ENCODE measurements around the gene SLC38A7.
"Not testable (repeated sequence)": the region's sequence is repeated elsewhere in the genome, so short reads cannot be mapped to it uniquely, and the experiment has no call there.

SLC38A7 gene

DNA sequence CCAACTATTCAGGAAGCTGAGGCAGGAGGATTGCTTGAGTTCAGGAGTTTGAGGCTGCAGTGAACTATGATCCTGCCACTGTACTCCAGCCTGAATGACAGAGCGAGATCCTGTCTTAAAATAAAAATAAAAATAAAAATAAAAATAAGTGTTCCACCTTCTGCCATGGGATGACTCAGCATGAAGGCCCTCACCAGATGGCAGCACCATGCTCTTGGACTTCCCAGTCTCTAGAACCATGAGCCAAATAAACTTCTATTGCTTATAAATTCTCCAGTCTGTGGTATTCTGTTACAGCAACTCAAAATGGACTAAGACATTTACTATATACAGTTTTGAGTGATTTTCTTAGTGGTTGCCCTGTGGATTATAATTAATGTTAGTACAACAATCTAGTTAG, 7.9 kb upstream of the SLC38A7 start:
- H3K4ac ChIP-seq (ENCODE audit: low read depth in 1 of 2, low read length in 2 of 2): no peak overlapping the region
- H3K14ac ChIP-seq (ENCODE audit: low read length in 2 of 2): no peak overlapping the region
- no peak overlapping the region for H4K91ac ChIP-seq (ENCODE audit: low read length)
- no peak overlapping the region for H3K4me3 ChIP-seq (ENCODE audit: insufficient read depth in 1 of 2, low read depth in 1 of 2, low read length in 2 of 2)
- no peak for DNase-seq
- H2AFZ ChIP-seq (ENCODE audit: low read depth, low read length): no peak overlapping the region
- H2BK120ac ChIP-seq (ENCODE audit: low read depth, low read length): no peak overlapping the region
- no peak overlapping the region for H3K18ac ChIP-seq (ENCODE audit: low read depth in 1 of 2, low read length in 2 of 2)
- no peaks in the 10 kb centered on the region for H3K79me1 ChIP-seq (replicated peaks; ENCODE audit: low read length, poor library complexity, severe bottlenecking)
- no CpG with 5 or more reads among the region's 1 CpG for WGBS
- no peak overlapping the region for H3K9ac ChIP-seq (ENCODE audit: low read length)
- H2BK5ac ChIP-seq (ENCODE audit: low read depth, low read length, poor library complexity, severe bottlenecking): no peak overlapping the region
- no peak overlapping the region for H3K4me2 ChIP-seq (ENCODE audit: low read length, poor library complexity, severe bottlenecking)
- H3K9me3 ChIP-seq (ENCODE audit: control insufficient read depth, low read length): no peaks in the 10 kb centered on the region
- no peak overlapping the region for H4K8ac ChIP-seq (ENCODE audit: low read length)
- H2AK5ac ChIP-seq (ENCODE audit: low read length, severe bottlenecking): no peak overlapping the region
- H3K27ac ChIP-seq (ENCODE audit: low read length, poor library complexity, severe bottlenecking): no peak overlapping the region
- no peaks in the 10 kb centered on the region for H3K36me3 ChIP-seq (ENCODE audit: control insufficient read depth in 1 of 2, insufficient read depth in 2 of 2, low read depth in 1 of 2, low read length in 2 of 2)
- no peaks in the 10 kb centered on the region for H3K27me3 ChIP-seq (ENCODE audit: control insufficient read depth in 1 of 2, insufficient read depth in 1 of 2, low read length in 2 of 2)
- H2BK15ac ChIP-seq (ENCODE audit: low read depth, poor library complexity, severe bottlenecking): no peak overlapping the region
- H3K23ac ChIP-seq (ENCODE audit: low read length in 2 of 2): no peak overlapping the region
- H2BK12ac ChIP-seq (ENCODE audit: low read length in 2 of 2): no peak overlapping the region
- no peaks in the 10 kb centered on the region for H3K4me1 ChIP-seq (ENCODE audit: control insufficient read depth, insufficient read depth, low read depth, low read length)

DNA sequence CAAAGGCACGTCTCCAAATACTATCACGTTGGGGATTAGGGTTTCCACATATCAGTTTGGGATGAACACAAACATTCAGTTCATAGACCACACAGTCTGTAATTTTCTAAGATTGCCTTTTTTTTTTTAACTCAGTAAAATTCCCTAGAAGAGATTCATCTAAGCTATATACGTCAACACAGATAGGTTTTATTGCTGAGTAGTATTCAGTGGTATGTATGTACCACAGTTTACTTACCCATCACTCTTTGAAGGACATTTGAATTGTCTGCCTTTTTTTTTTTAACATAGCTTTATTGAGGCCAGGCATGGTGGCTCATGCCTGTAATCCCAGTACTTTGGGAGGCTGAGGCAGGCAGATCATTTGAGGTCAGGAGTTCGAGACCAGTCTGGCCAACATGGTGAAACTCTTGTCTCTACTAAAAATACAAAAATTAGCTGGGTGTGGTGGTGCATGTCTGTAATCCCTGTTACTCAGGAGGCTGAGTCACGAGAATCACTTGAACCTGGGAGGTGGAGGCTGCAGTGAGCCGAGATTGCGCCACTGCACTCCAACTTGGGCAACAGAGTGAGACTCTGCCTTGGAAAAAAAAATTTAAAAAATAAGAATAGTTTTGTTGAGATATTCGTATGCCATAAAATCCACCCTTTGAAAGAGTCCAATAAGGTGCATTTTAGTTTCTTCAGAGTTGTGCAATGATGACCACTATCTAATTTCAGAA, 2.6 kb upstream of the SLC38A7 start:
- not testable (repeated sequence) for H4K8ac ChIP-seq (ENCODE audit: low read length); H3K18ac ChIP-seq (ENCODE audit: low read depth in 1 of 2, low read length in 2 of 2); H2AK5ac ChIP-seq (ENCODE audit: low read length, severe bottlenecking); H2AFZ ChIP-seq (ENCODE audit: low read depth, low read length); H4K91ac ChIP-seq (ENCODE audit: low read length); H3K14ac ChIP-seq (ENCODE audit: low read length in 2 of 2); H3K23ac ChIP-seq (ENCODE audit: low read length in 2 of 2); H2BK5ac ChIP-seq (ENCODE audit: low read depth, low read length, poor library complexity, severe bottlenecking); H3K36me3 ChIP-seq (ENCODE audit: control insufficient read depth in 1 of 2, insufficient read depth in 2 of 2, low read depth in 1 of 2, low read length in 2 of 2); H3K27ac ChIP-seq (ENCODE audit: low read length, poor library complexity, severe bottlenecking); H2BK120ac ChIP-seq (ENCODE audit: low read depth, low read length); H2BK15ac ChIP-seq (ENCODE audit: low read depth, poor library complexity, severe bottlenecking); H2BK12ac ChIP-seq (ENCODE audit: low read length in 2 of 2); H3K9me3 ChIP-seq (ENCODE audit: control insufficient read depth, low read length); H3K9ac ChIP-seq (ENCODE audit: low read length); H3K4me2 ChIP-seq (ENCODE audit: low read length, poor library complexity, severe bottlenecking); H3K27me3 ChIP-seq (ENCODE audit: control insufficient read depth in 1 of 2, insufficient read depth in 1 of 2, low read length in 2 of 2); H3K4me3 ChIP-seq (ENCODE audit: insufficient read depth in 1 of 2, low read depth in 1 of 2, low read length in 2 of 2); H3K4ac ChIP-seq (ENCODE audit: low read depth in 1 of 2, low read length in 2 of 2)
- WGBS: 80% methylated on average over 7 of the region's 8 CpGs
- Histone ChIP-seq H3K79me1 (replicated peaks; ENCODE audit: low read length, poor library complexity, severe bottlenecking) (peaks cover 18% of the 10 kb centered on the region), H3K4me1 (ENCODE audit: control insufficient read depth, insufficient read depth, low read depth, low read length) (peaks cover 13% of the 10 kb centered on the region)
- peak; percentile 70 for DNase-seq

DNA sequence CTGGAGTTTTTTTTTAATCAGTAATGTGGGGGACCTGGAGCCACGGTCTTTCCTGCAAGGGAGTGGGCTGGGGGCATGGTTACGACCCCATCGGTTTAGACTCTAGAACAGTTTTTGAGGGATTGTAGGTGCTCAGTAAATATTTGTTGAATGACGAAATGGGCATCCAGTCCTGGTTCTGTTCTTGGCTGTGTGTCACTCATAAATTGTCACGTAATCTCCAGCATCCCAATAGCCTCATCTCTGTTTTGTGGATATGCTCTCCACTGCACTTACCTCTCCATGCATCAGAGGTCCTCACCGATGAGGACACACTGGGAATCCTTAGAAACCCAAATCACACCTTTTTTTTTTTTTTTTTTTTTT, 497 bp upstream of the SLC38A7 start:
- Histone ChIP-seq H4K91ac (ENCODE audit: low read length) (no peak overlapping the region), H2BK12ac (ENCODE audit: low read length in 2 of 2) (no peak overlapping the region), H2AK5ac (ENCODE audit: low read length, severe bottlenecking) (no peak overlapping the region), H3K4ac (ENCODE audit: low read depth in 1 of 2, low read length in 2 of 2) (no peak overlapping the region), H3K18ac (ENCODE audit: low read depth in 1 of 2, low read length in 2 of 2) (no peak overlapping the region), H2BK15ac (ENCODE audit: low read depth, poor library complexity, severe bottlenecking) (peak overlapping the region; percentile 13), H3K4me2 (ENCODE audit: low read length, poor library complexity, severe bottlenecking) (no peak overlapping the region), H3K9ac (ENCODE audit: low read length) (peak overlapping the region; percentile 100), H3K23ac (ENCODE audit: low read length in 2 of 2) (no peak overlapping the region), H3K14ac (ENCODE audit: low read length in 2 of 2) (no peak overlapping the region), H2BK5ac (ENCODE audit: low read depth, low read length, poor library complexity, severe bottlenecking) (no peak overlapping the region), H3K4me1 (ENCODE audit: control insufficient read depth, insufficient read depth, low read depth, low read length) (peaks cover 13% of the 10 kb centered on the region), H4K8ac (ENCODE audit: low read length) (peak overlapping the region; percentile 97), H3K9me3 (ENCODE audit: control insufficient read depth, low read length) (no peaks in the 10 kb centered on the region), H3K27me3 (ENCODE audit: control insufficient read depth in 1 of 2, insufficient read depth in 1 of 2, low read length in 2 of 2) (no peaks in the 10 kb centered on the region), H3K36me3 (ENCODE audit: control insufficient read depth in 1 of 2, insufficient read depth in 2 of 2, low read depth in 1 of 2, low read length in 2 of 2) (peaks cover 2 to 16% of the 10 kb centered on the region in 2 experiments), H3K27ac (ENCODE audit: low read length, poor library complexity, severe bottlenecking) (no peak overlapping the region), H2BK120ac (ENCODE audit: low read depth, low read length) (no peak overlapping the region), H2AFZ (ENCODE audit: low read depth, low read length) (peak overlapping the region; percentile 98), H3K79me1 (replicated peaks; ENCODE audit: low read length, poor library complexity, severe bottlenecking) (peaks cover 28% of the 10 kb centered on the region), H3K4me3 (ENCODE audit: insufficient read depth in 1 of 2, low read depth in 1 of 2, low read length in 2 of 2) (peak overlapping the region in 1 of 2 experiments; percentile 98)
- no peak for DNase-seq
- WGBS: 84% methylated on average over 6 of the region's 6 CpGs

DNA sequence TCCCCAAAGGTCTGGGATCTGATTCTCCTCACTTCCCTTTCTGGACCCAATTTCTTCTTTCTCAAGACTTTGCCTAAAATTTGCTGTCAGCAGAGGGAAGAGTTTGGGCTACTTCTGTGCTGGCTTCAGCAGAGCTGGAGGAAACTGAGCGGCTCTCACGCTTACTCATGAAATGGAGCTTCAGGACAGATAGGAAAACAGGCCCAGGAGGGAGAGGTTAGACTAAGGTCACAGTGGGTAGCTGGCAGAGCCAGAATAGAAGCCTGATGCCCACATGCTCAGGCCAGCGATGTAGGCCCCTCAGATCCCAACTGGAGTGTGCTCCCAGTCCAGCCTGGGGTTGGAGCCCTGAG, 593 bp downstream of the SLC38A7 start:
- no peak overlapping the region for H3K23ac ChIP-seq (ENCODE audit: low read length in 2 of 2)
- H3K27me3 ChIP-seq (ENCODE audit: control insufficient read depth in 1 of 2, insufficient read depth in 1 of 2, low read length in 2 of 2): no peaks in the 10 kb centered on the region
- H3K36me3 ChIP-seq (ENCODE audit: control insufficient read depth in 1 of 2, insufficient read depth in 2 of 2, low read depth in 1 of 2, low read length in 2 of 2): peaks cover 8 to 27% of the 10 kb centered on the region in 2 experiments
- no peak overlapping the region for H3K27ac ChIP-seq (ENCODE audit: low read length, poor library complexity, severe bottlenecking)
- H4K91ac ChIP-seq (ENCODE audit: low read length): peak overlapping the region; percentile 65
- peak overlapping the region; percentile 93 for H3K4me2 ChIP-seq (ENCODE audit: low read length, poor library complexity, severe bottlenecking)
- H3K18ac ChIP-seq (ENCODE audit: low read depth in 1 of 2, low read length in 2 of 2): peak overlapping the region; percentile 78 to 97
- peak overlapping the region; percentile 12 for H2BK120ac ChIP-seq (ENCODE audit: low read depth, low read length)
- H2BK15ac ChIP-seq (ENCODE audit: low read depth, poor library complexity, severe bottlenecking): peak overlapping the region; percentile 91
- H2AFZ ChIP-seq (ENCODE audit: low read depth, low read length): peak overlapping the region; percentile 91
- H4K8ac ChIP-seq (ENCODE audit: low read length): peak overlapping the region; percentile 86
- DNase-seq: peak; percentile 41
- H3K4me1 ChIP-seq (ENCODE audit: control insufficient read depth, insufficient read depth, low read depth, low read length): peaks cover 13% of the 10 kb centered on the region
- peak overlapping the region; percentile 62 to 95 for H3K4ac ChIP-seq (ENCODE audit: low read depth in 1 of 2, low read length in 2 of 2)
- no peak overlapping the region for H2BK5ac ChIP-seq (ENCODE audit: low read depth, low read length, poor library complexity, severe bottlenecking)
- H3K4me3 ChIP-seq (ENCODE audit: insufficient read depth in 1 of 2, low read depth in 1 of 2, low read length in 2 of 2): peak overlapping the region; percentile 87 to 98
- H3K9ac ChIP-seq (ENCODE audit: low read length): peak overlapping the region; percentile 100
- peak overlapping the region in 1 of 2 experiments; percentile 89 for H3K14ac ChIP-seq (ENCODE audit: low read length in 2 of 2)
- peaks cover 28% of the 10 kb centered on the region for H3K79me1 ChIP-seq (replicated peaks; ENCODE audit: low read length, poor library complexity, severe bottlenecking)
- H2AK5ac ChIP-seq (ENCODE audit: low read length, severe bottlenecking): peak overlapping the region; percentile 16
- no peaks in the 10 kb centered on the region for H3K9me3 ChIP-seq (ENCODE audit: control insufficient read depth, low read length)
- WGBS: 38% methylated on average over 3 of the region's 3 CpGs
- H2BK12ac ChIP-seq (ENCODE audit: low read length in 2 of 2): no peak overlapping the region
